Glutamatergic neuron (in vitro differentiated cells): ENCODE data around the gene CYP27C1. TPM values are rescaled to one million over a fixed set of nuclear protein-coding genes. Genes with fewer than 3 reads are reported as not detected.
"Not testable (repeated sequence)": the region's sequence is repeated elsewhere in the genome, so short reads cannot be mapped to it uniquely, and the experiment has no call there.

Source experiments
- DNase-seq: peaks from one replicate; pipeline ENCODE4 v3.0.0; 2022
- H3K27ac Mint-ChIP-seq: one replicate; pipeline ENCODE4 v1.8.0; 2020; ENCODE audit warnings: mild to moderate bottlenecking, mixed read lengths, inconsistent platforms; ENCODE audit not compliant: unreplicated experiment
- H3K27me3 Mint-ChIP-seq: one replicate; pipeline ENCODE4 v1.8.0; 2020; ENCODE audit warnings: mild to moderate bottlenecking, moderate library complexity, mixed read lengths, inconsistent platforms; ENCODE audit not compliant: unreplicated experiment
- H3K36me3 Mint-ChIP-seq: one replicate; pipeline ENCODE4 v1.8.0; 2020; ENCODE audit warnings: mild to moderate bottlenecking, mixed read lengths, inconsistent platforms; ENCODE audit not compliant: unreplicated experiment
- H3K4me1 Mint-ChIP-seq: one replicate; pipeline ENCODE4 v1.8.0; 2020; ENCODE audit warnings: mild to moderate bottlenecking, low read depth, mixed read lengths, inconsistent platforms; ENCODE audit not compliant: unreplicated experiment
- H3K4me3 Mint-ChIP-seq: one replicate; pipeline ENCODE4 v1.8.0; 2020; ENCODE audit warnings: mild to moderate bottlenecking, mixed read lengths, inconsistent platforms; ENCODE audit not compliant: unreplicated experiment
- H3K9me3 Mint-ChIP-seq: one replicate; pipeline ENCODE4 v1.8.0; 2020; ENCODE audit warnings: mild to moderate bottlenecking, moderate library complexity, mixed read lengths, inconsistent platforms; ENCODE audit not compliant: unreplicated experiment
- total RNA-seq: library from RNA; stranded (reverse); fragmentation: NEBNext Ultra II Directional; extraction: Animal tissue kit (Norgen Biotek cat#: 25700); gene quantifications from one replicate; pipeline ENCODE4 v1.2.1, GENCODE V29; 2021; ENCODE audit not compliant: unreplicated experiment
- TF ChIP-seq, protein P1 (sequence below): fragments of 200-600 bp; sonication (generic); IDR thresholded peaks from one replicate; pipeline ENCODE4 v1.5.0; 2021; ENCODE audit not compliant: partially characterized antibody, unreplicated experiment

The CYP27C1 gene
- total RNA-seq, 1 donor from 2014 or later, result 4.3 TPM

- Mint-ChIP-seq H3K36me3 (no peaks in the 10 kb centered on the region), H3K9me3 (peaks cover 2% of the 10 kb centered on the region), H3K4me1 (peaks cover 17% of the 10 kb centered on the region), H3K27ac (no peak overlapping the region), H3K27me3 (peaks cover 3% of the 10 kb centered on the region), H3K4me3 (no peak overlapping the region)
- TF ChIP-seq, protein P1, sequence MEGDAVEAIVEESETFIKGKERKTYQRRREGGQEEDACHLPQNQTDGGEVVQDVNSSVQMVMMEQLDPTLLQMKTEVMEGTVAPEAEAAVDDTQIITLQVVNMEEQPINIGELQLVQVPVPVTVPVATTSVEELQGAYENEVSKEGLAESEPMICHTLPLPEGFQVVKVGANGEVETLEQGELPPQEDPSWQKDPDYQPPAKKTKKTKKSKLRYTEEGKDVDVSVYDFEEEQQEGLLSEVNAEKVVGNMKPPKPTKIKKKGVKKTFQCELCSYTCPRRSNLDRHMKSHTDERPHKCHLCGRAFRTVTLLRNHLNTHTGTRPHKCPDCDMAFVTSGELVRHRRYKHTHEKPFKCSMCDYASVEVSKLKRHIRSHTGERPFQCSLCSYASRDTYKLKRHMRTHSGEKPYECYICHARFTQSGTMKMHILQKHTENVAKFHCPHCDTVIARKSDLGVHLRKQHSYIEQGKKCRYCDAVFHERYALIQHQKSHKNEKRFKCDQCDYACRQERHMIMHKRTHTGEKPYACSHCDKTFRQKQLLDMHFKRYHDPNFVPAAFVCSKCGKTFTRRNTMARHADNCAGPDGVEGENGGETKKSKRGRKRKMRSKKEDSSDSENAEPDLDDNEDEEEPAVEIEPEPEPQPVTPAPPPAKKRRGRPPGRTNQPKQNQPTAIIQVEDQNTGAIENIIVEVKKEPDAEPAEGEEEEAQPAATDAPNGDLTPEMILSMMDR, result no peak
- peak; percentile 37 for DNase-seq
Measured at GRCh38 chr2:127166231-127166860, 53.8 kb downstream of the CYP27C1 start.

DNA sequence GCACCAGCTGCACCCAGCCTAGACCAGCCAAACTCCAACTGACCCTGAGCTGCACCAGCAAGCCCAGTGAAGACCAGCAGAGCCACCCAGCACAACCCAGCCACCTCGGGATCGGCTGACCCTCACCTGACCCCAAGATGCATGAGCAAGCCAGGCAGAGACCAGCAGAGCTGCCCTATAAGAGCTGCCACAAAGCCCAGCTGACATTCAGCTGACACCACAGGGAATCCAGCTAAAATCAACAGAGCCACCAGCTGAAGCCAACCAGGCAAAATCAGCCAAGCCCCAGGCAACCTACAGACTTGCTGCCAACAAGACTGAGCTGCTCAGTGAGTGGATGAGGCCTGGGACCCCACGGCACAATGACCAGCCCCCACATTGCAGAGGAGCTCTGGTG, 54.6 kb downstream of the CYP27C1 start:
- H3K9me3 Mint-ChIP-seq, result peaks cover 2% of the 10 kb centered on the region
- no peaks in the 10 kb centered on the region for H3K36me3 Mint-ChIP-seq
- TF ChIP-seq, protein P1, result no peak
- no peak overlapping the region for H3K4me3 Mint-ChIP-seq
- no peak for DNase-seq
- H3K4me1 Mint-ChIP-seq, result peaks cover 21% of the 10 kb centered on the region
- peaks cover 2% of the 10 kb centered on the region for H3K27me3 Mint-ChIP-seq
- H3K27ac Mint-ChIP-seq, result no peak overlapping the region

GRCh38 chr2:127164761-127165538, 55.1 kb downstream of the CYP27C1 start:
- peaks cover 16% of the 10 kb centered on the region for H3K4me1 Mint-ChIP-seq
- no peaks in the 10 kb centered on the region for H3K36me3 Mint-ChIP-seq
- no peak for DNase-seq
- peaks cover 2% of the 10 kb centered on the region for H3K27me3 Mint-ChIP-seq
- TF ChIP-seq, protein P1, result no peak
- no peak overlapping the region for H3K27ac Mint-ChIP-seq
- no peak overlapping the region for H3K4me3 Mint-ChIP-seq
- H3K9me3 Mint-ChIP-seq, result peaks cover 2% of the 10 kb centered on the region

- Mint-ChIP-seq H3K27me3 (no peaks in the 10 kb centered on the region), H3K4me3 (no peak overlapping the region), H3K27ac (no peak overlapping the region), H3K36me3 (no peaks in the 10 kb centered on the region), H3K9me3 (no peaks in the 10 kb centered on the region), H3K4me1 (peaks cover 11% of the 10 kb centered on the region)
- TF ChIP-seq, protein P1, result no peak
- no peak for DNase-seq
Measured at GRCh38 chr2:127163921-127164320, 56.2 kb downstream of the CYP27C1 start.

DNA sequence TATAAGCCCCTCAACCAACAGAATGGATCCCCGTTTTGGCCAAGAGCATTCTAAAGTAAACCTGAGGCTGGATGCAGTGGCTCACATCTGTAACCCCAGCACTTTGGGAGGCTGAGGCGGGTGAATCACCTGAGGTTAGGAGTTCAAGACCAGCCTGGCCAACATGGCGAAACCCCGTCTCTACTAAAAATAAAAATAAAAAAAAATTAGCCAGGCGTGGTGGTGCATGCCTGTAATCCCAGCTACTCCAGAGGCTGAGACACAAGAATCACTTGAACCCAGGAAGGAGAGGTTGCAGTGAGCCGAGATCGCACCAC, 57.1 kb downstream of the CYP27C1 start:
- not testable (repeated sequence) for H3K9me3 Mint-ChIP-seq, DNase-seq, H3K4me3 Mint-ChIP-seq, H3K27ac Mint-ChIP-seq, H3K27me3 Mint-ChIP-seq, H3K36me3 Mint-ChIP-seq
- peaks cover 11% of the 10 kb centered on the region for H3K4me1 Mint-ChIP-seq
